HT1080 (cell line): Measurements from ENCODE around the gene TBC1D5. TPM values are rescaled to one million over a fixed set of nuclear protein-coding genes. Genes with fewer than 3 reads are reported as not detected.

Experiments
- DNase-seq: peaks from one replicate; pipeline ENCODE4 v3.0.0-alpha.2; 2015; ENCODE audit warnings: low read depth
- total RNA-seq: library from RNA; depleted of rRNA; stranded (reverse); fragments of >200 nt; shearing (Covaris generic); gene quantifications from 2 replicates; pipeline ENCODE4 v1.2.3, GENCODE V29; 2014

TBC1D5 gene
- total RNA-seq, 1 experiment from 2014 or later, result 42.2 TPM

DNA sequence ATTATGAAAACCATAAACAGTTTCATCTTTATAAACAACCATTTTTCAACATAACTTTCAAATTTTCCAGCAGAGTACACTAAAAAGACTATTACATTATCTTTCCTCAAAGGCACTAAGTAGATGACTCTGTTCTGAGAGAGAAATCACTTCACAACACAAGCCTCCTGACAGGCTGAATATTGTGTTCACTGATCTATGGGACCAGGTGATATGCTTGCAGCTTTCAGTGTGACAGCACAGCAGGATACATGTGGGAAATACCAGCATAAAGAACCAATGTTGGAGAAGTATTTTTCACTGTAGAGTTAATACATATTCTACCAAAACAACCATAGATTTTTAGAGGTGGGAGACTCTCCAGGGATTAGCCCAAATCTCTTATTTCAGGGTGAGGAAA lies 507.1 kb downstream of the TBC1D5 start:
- DNase-seq, result no peak

DNA sequence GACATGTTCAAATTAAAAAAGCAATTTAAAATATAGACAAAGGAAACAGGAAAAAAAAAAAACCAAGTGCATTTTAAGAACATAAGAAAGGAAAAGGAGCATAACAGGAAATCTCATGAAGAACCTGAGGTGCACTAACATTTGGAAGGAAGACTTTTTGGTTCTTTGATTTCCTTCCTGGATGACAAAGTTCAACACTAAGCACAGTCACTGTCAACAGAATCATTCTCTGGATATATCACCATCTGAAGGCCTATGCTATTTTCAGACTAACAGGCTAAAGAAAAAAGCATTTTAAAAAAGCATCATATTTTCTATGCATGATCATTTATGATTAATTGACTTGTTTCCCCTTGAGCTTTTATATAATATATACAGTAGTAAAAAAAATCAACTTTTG lies 508.0 kb downstream of the TBC1D5 start:
- DNase-seq, result no peak

- DNase-seq, result peak; percentile 85
Measured at GRCh38 chr3:17233398-17233800, 509.0 kb downstream of the TBC1D5 start.

DNA sequence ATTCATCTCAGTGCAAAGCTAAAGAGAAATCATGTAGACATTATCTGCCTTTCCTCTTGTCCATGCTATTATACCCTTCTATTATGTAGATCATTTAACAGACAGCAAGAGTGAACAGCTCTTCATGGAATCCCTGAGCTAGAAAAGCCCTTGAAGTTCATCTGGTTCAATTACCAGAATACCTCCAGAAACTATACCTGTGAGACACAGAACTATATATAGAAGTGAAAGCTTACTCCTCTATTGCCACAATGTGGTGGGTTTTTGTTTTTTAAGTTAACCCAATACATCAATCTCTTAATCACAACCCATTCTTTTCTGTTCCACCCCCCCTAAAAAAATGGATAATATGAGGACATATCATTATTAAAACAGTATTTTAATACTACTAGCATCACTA lies 510.0 kb downstream of the TBC1D5 start:
- DNase-seq, result no peak

DNA sequence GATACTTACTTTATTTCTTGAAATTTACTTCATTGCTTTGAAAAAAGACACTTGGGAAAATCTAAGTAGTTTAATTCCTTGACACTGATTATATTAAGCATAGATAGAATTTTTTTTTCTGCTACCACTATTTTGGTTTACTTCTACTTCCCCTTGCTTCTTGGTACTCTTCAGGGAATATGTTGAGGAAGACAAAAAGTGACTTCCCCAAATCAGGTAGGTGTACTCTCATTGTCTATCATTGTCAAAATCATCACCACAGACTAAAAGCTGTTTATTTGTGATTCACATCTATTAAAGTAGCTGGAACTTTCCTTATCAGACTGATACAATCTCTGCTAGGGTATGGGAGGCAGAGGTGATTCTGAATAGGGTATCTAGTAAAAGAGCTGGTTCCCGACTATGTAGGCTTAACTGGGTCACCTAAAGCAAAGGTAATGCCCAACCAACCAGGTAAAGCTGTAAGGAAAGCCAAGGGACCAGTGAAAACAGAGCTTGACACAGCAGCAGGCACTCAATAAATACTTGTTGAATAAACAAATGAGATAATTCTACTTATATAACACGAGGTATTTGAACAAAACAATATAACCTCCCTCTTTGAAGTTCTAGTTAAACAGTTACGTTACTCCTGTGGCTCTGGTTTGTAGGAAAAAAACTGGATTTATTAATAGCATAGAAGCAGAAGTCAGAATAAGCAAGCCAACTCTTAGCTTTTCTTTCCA lies 510.7 kb downstream of the TBC1D5 start:
- no peak for DNase-seq

DNA sequence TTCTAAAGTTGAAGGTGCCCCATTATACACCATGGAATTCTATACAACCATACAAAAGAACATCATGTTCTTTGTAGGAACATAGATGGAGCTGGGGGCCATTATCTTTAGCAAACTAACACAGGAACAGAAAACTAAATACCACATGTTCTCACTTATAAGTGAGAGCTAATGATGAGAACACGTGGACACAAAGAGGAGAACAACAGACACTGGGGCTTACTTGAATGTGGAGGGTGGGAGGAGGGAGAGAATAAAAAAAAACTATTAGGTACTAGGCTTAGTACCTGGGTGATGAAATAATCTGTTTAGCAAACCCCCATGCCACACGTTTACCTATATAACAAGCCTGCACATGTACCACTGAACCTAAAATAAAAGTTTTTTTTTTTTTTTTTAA lies 515.0 kb downstream of the TBC1D5 start:
- no peak for DNase-seq

GRCh38 chr3:17221529-17221928 lies 520.9 kb downstream of the TBC1D5 start:
- DNase-seq, result no peak

GRCh38 chr3:17219593-17219992 lies 522.8 kb downstream of the TBC1D5 start:
- no peak for DNase-seq

GRCh38 chr3:17218587-17218986 lies 523.8 kb downstream of the TBC1D5 start:
- no peak for DNase-seq

DNA sequence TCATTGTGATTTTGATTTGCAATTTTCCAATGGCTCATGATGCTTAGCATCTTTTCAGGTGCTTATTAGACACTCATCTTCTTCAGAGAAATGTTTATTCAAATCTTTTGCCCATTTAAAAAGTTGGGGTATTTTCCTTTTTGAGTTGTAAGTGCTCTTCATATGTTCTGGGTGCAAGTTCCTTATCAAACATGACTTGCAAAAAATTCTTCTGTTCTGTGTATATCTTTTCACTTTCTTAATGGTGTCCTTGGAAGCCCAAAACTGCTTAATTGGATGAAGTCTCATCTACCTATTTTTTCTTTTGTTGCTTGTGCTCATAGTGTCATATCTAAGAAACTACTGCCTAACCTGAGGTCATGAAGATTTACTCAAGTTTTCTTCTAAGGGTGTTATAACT lies 524.8 kb downstream of the TBC1D5 start:
- no peak for DNase-seq

DNA sequence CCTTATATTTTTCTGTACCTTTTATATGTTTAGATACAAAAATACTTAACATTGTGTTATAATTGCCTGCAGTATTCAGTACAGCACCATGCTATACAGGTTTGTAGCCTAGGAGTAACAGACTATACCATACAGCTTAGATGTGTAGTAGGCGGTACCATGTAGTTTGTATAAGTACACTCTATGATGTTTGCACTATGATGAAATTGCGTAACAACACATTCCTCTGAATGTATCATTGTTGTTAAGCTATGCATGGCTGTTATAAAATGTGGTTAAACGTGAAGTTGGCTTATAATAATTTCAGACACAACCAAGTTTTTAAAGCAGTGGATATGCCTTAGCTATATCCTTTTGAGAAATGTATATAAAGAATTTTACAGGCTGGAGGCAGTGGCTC lies 529.3 kb downstream of the TBC1D5 start:
- DNase-seq, result peak; percentile 7

DNA sequence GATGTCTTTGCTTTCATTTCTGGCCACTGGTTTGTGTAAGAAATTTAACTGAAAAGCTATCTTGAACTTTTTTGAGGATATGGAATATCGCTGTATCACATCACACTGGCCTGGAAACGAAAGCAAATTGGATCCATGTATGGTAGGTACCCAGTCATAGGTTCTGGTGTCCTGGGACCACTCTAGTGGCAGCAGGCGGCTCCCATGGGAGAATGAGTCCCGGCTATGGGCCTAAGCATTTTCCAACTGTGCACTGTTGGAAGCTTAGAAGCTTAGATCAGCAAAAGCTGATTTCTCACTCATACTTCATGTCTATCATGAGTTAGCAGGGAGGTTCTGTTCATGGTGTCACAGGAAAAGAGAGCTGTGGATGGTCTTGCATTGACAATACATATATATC lies 534.5 kb downstream of the TBC1D5 start:
- no peak for DNase-seq

- DNase-seq, result no peak
Measured at GRCh38 chr3:17207019-17207418, 535.4 kb downstream of the TBC1D5 start.

- DNase-seq, result no peak
Measured at GRCh38 chr3:17204049-17204650, 538.3 kb downstream of the TBC1D5 start.

DNA sequence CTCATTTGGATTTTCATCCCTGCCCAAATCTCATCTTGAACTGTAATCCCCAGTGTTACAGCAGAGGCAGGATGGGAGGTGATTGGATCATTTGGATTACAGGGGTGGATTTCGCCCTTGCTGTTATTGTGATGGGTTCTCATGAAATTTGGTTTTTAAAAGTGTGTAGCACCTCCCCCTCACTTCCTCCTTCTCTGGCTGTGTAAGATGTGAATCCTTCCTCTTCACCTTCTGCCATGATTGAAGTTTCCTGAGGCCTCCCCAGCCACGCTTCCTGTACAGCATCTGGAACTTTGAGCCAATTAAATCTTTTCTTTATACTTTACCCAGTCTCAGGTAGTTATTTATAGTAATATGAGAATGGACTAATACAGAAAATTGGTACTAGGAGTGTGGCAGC lies 540.9 kb downstream of the TBC1D5 start:
- no peak for DNase-seq

- no peak for DNase-seq
Measured at GRCh38 chr3:17195856-17196604, 546.4 kb downstream of the TBC1D5 start.

DNA sequence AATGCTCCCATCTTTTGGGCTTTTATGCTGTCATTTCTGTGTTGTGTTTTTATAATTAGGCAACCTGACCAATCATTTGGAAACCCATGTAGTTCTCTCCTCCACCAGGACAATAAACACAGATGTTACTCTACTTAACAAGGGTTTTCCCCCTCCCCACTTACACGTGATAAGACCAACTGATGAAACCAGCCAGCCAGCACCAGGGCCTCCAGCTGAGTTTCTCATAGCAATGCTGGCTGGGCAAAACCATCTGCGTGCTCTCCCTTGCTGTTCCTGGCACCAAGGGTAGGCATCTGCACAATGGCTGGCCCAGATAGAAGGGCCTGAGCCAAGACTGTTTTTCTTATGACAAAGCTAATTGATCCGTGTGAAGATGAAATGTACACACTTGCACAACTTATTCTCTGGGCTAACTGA lies 547.2 kb downstream of the TBC1D5 start:
- no peak for DNase-seq

- no peak for DNase-seq
Measured at GRCh38 chr3:17194116-17194515, 548.3 kb downstream of the TBC1D5 start.

DNA sequence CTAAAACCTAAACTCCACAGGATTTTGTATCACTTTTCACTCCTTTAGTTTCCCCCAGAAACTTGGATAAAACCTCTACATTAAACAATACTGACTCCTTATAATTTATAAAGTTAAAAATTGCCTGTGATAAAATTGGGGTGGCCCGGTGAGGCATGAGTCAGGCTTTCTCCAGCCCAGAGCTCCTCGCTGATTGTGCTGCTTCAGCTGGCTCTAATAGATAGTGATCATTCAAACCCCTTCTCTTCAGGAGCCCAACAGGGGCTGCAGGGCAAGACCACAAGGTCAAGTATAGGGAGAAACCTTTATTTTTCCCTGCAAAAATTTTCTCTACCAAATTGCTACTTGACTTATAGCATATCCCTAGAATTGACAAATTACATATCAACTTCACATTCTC lies 549.4 kb downstream of the TBC1D5 start:
- DNase-seq, result no peak

- no peak for DNase-seq
Measured at GRCh38 chr3:17190353-17191078, 551.9 kb downstream of the TBC1D5 start.

DNA sequence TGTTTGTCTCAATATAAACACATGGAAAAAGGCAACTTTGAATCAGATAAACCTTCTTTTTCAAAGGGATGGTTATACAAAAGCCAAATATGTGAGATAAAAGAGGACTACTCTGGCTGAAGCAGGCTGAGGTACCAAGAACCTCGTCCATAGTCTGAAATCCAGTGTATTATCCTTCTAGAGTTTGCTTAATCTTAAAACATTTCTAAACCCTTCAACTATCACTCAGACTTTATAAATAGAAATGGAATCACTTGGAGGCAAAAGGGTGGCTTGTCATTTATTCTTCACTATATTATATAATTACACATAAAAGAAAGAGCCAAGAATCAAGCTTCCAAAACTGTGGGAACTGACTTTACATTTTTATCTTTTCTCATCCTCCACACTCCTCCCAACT lies 554.1 kb downstream of the TBC1D5 start:
- DNase-seq, result no peak
